HEK293 (cell line): ENCODE data around the gene FOXO3.

Experiments used
- CTCF ChIA-PET: fragments of 350-600 bp; formaldehyde crosslinking; extraction: SDS; loops from one replicate; lab custom pipeline; 2021; ENCODE audit warnings: antibody characterized with exemption; lab: Yijun Ruan, JAX
- POLR2A ChIA-PET: fragments of 300-600 bp; formaldehyde crosslinking; extraction: SDS; loops from one replicate; lab custom pipeline; 2020; ENCODE audit warnings: antibody characterized with exemption, inconsistent platforms; lab: Yijun Ruan, JAX
- H3K27ac ChIP-seq: fragments of 200-500 bp; sonication (Bioruptor generic); 2 replicates; pipeline ENCODE4 v1.5.1; 2014; ENCODE audit warnings: low read depth, low read length, control low read depth, inconsistent platforms; ENCODE audit errors: extremely low read depth
- H3K36me3 ChIP-seq, 2 experiments: fragments of 200-500 bp in 1 of 2; sonication (Bioruptor generic) in 1 of 2; 1 replicate in 1 of 2; 2 replicates in 1 of 2; pipeline ENCODE4 v1.5.1; 2014 to 2017; ENCODE audit warnings: inconsistent platforms in 2 of 2, low read length in 2 of 2; ENCODE audit not compliant: control insufficient read depth in 2 of 2, insufficient read depth in 1 of 2
- H3K4me1 ChIP-seq: fragments of 200-500 bp; sonication (Bioruptor generic); 2 replicates; pipeline ENCODE4 v1.5.1; 2014; ENCODE audit warnings: mild to moderate bottlenecking, low read length, inconsistent platforms; ENCODE audit not compliant: control insufficient read depth, insufficient read depth
- H3K4me3 ChIP-seq: 2 replicates; pipeline ENCODE4 v1.5.1; 2011; ENCODE audit warnings: low read depth, mild to moderate bottlenecking, control low read depth, low read length, moderate library complexity
- H3K9me3 ChIP-seq: fragments of 200-500 bp; sonication (Bioruptor generic); 2 replicates; pipeline ENCODE4 v1.5.1; 2014; ENCODE audit warnings: low read depth, low read length, inconsistent platforms; ENCODE audit not compliant: control insufficient read depth, insufficient read depth
- FEZF1 ChIP-seq: fragments of 450-650 bp; formaldehyde crosslinking; IDR thresholded peaks from 2 replicates; pipeline ENCODE4 v1.5.1; 2016; ENCODE audit warnings: missing biosample characterization, missing genetic modification characterization
- IKZF3 ChIP-seq: fragments of 450-650 bp; IDR thresholded peaks from 2 replicates; pipeline ENCODE4 v1.5.0; 2018; ENCODE audit warnings: missing biosample characterization, mild to moderate bottlenecking, missing genetic modification characterization, moderate library complexity
- KLF10 ChIP-seq: fragments of 450-650 bp; IDR thresholded peaks from 2 replicates; pipeline ENCODE4 v1.5.1; 2018; ENCODE audit warnings: missing biosample characterization, mild to moderate bottlenecking, missing genetic modification characterization
- KLF16 ChIP-seq: fragments of 450-650 bp; formaldehyde crosslinking; IDR thresholded peaks from 2 replicates; pipeline ENCODE4 v1.5.1; 2017; ENCODE audit warnings: missing biosample characterization, missing genetic modification characterization
- MZF1 ChIP-seq: fragments of 450-650 bp; formaldehyde crosslinking; IDR thresholded peaks from 2 replicates; pipeline ENCODE4 v1.5.1; 2017; ENCODE audit warnings: missing biosample characterization, missing genetic modification characterization, borderline replicate concordance
- OSR2 ChIP-seq: fragments of 450-650 bp; formaldehyde crosslinking; IDR thresholded peaks from 2 replicates; pipeline ENCODE4 v1.5.1; 2016; ENCODE audit warnings: missing biosample characterization, missing genetic modification characterization
- PATZ1 ChIP-seq: fragments of 450-650 bp; formaldehyde crosslinking; IDR thresholded peaks from 2 replicates; pipeline ENCODE4 v1.5.1; 2016; ENCODE audit warnings: missing biosample characterization, missing genetic modification characterization
- PRDM4 ChIP-seq: fragments of 450-650 bp; formaldehyde crosslinking; IDR thresholded peaks from 2 replicates; pipeline ENCODE4 v1.5.1; 2017; ENCODE audit warnings: missing biosample characterization, missing genetic modification characterization
- REPIN1 ChIP-seq: fragments of 450-650 bp; formaldehyde crosslinking; IDR thresholded peaks from 2 replicates; pipeline ENCODE4 v1.5.1; 2017; ENCODE audit warnings: missing biosample characterization, missing genetic modification characterization, low read depth
- SP2 ChIP-seq: fragments of 450-650 bp; formaldehyde crosslinking; IDR thresholded peaks from 2 replicates; pipeline ENCODE4 v1.5.1; 2016; ENCODE audit warnings: missing biosample characterization, missing genetic modification characterization
- ZBTB44 ChIP-seq: fragments of 450-650 bp; IDR thresholded peaks from 2 replicates; pipeline ENCODE4 v1.5.1; 2018; ENCODE audit warnings: missing biosample characterization, mild to moderate bottlenecking, missing genetic modification characterization
- ZNF311 ChIP-seq: fragments of 450-650 bp; formaldehyde crosslinking; IDR thresholded peaks from 2 replicates; pipeline ENCODE4 v1.5.1; 2017; ENCODE audit warnings: missing biosample characterization, missing genetic modification characterization, borderline replicate concordance
- ZNF324 ChIP-seq: fragments of 450-650 bp; formaldehyde crosslinking; IDR thresholded peaks from 2 replicates; pipeline ENCODE4 v1.5.1; 2016; ENCODE audit warnings: missing biosample characterization, missing genetic modification characterization
- ZNF398 ChIP-seq: fragments of 450-650 bp; formaldehyde crosslinking; IDR thresholded peaks from 2 replicates; pipeline ENCODE4 v1.5.1; 2017; ENCODE audit warnings: missing biosample characterization, missing genetic modification characterization
- ZNF433 ChIP-seq: fragments of 450-650 bp; formaldehyde crosslinking; IDR thresholded peaks from 2 replicates; pipeline ENCODE4 v1.5.1; 2016; ENCODE audit warnings: missing biosample characterization, missing genetic modification characterization, low read depth
- ZNF544 ChIP-seq: fragments of 450-650 bp; formaldehyde crosslinking; IDR thresholded peaks from 2 replicates; pipeline ENCODE4 v1.5.0; 2017; ENCODE audit warnings: missing biosample characterization, missing genetic modification characterization
- ZNF555 ChIP-seq: fragments of 450-650 bp; formaldehyde crosslinking; conservative IDR thresholded peaks from 2 replicates; pipeline ENCODE4 v1.5.1; 2017; ENCODE audit warnings: missing biosample characterization, mild to moderate bottlenecking, missing genetic modification characterization, inconsistent platforms
- ZNF596 ChIP-seq: fragments of 450-650 bp; IDR thresholded peaks from 2 replicates; pipeline ENCODE4 v1.5.0; 2018; ENCODE audit warnings: missing biosample characterization, mild to moderate bottlenecking, missing genetic modification characterization, moderate library complexity
- ZNF670 ChIP-seq: fragments of 450-650 bp; formaldehyde crosslinking; IDR thresholded peaks from 2 replicates; pipeline ENCODE4 v1.5.1; 2016; ENCODE audit warnings: missing biosample characterization, missing genetic modification characterization, low read depth
- ZSCAN23 ChIP-seq: fragments of 450-650 bp; formaldehyde crosslinking; IDR thresholded peaks from 2 replicates; pipeline ENCODE4 v1.5.1; 2016; ENCODE audit warnings: missing biosample characterization, missing genetic modification characterization
- TF ChIP-seq, protein P1 (sequence below): fragments of 450-650 bp; formaldehyde crosslinking; IDR thresholded peaks from 2 replicates; pipeline ENCODE4 v1.5.1; 2017; ENCODE audit warnings: missing biosample characterization, missing genetic modification characterization
- TF ChIP-seq, protein P2 (sequence below): fragments of 450-650 bp; formaldehyde crosslinking; IDR thresholded peaks from 2 replicates; pipeline ENCODE4 v1.5.1; 2016; ENCODE audit warnings: missing biosample characterization, missing genetic modification characterization

FOXO3 gene

DNA sequence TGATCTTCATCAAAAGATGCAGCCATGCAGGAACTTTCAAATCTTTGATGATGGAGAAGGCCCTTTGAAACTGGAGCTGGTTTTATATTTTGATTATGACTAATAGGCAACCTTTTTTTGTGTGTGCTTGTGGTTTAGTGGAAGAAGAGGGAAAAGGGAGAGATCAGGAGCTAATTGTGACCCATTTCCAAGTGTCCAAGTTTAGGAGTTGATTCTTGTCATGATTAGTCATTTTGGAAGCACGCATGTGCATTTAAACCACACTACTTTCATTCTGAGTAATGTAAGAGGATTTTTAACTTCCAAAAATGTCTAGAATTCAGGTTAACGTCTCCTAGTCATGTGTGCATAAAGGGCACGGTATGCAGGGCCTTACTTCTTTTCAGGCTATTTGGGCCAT, 3.5 kb downstream of the FOXO3 start (continued):
- TF ChIP-seq OSR2 (tag by site-specific recombination) (0 out of 2 replicates have a peak, but pooled peaks have one; percentile 35), IKZF3 (tag by site-specific recombination) (peak; percentile 52; the same call in 1 of the 2 replicates), ZNF398 (tag by site-specific recombination) (0 out of 2 replicates have a peak, but pooled peaks have one; percentile 15), ZSCAN23 (tag by site-specific recombination) (0 out of 2 replicates have a peak, but pooled peaks have one; percentile 38), KLF10 (tag by site-specific recombination) (peak; percentile 35; the same call in 1 of the 2 replicates)
- TF ChIP-seq, protein P1, sequence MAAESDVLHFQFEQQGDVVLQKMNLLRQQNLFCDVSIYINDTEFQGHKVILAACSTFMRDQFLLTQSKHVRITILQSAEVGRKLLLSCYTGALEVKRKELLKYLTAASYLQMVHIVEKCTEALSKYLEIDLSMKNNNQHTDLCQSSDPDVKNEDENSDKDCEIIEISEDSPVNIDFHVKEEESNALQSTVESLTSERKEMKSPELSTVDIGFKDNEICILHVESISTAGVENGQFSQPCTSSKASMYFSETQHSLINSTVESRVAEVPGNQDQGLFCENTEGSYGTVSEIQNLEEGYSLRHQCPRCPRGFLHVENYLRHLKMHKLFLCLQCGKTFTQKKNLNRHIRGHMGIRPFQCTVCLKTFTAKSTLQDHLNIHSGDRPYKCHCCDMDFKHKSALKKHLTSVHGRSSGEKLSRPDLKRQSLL, result peak; percentile 77

DNA sequence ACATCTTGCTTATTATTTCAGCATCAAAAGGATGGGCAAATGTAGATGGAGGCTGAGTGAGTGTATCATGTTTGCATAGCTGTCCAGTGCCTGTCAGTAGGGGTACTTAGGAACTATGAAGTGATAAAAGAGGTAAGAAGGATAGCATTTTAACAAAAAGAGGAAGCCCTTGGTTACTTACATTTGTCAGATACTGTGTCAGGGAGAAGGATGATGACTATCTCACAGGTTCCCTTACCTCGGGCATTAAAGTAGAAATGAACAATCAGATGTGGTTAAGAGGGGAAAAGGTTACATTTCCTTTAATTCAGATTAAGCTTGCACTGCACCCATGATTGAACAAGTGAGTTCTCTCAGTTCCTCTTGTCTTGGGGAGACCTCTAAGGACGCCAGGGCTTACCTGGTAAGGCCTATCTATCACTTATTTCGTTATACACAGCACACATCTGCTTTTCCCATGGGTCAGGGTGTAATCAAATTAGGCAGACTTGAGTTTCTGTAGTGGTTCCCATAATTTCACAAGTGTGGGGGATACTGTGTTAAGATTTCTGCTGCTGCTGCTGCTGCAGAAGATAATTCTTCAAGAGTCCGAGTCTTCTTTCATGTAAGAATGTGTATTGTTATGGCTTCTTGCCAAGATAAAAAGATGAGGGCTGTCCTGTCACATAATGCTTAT, 4.5 kb downstream of the FOXO3 start:
- ChIA-PET POLR2A (interaction anchor here (1.1 kb wide), 1 partner anchor 13 kb away, joined by 4 read pairs; no protein-coding TSS in a partner anchor), CTCF (no interaction called here)
- Histone ChIP-seq H3K4me3 (no peak overlapping the region), H3K4me1 (peaks cover 24% of the 10 kb centered on the region), H3K36me3 (peaks cover 10 to 39% of the 10 kb centered on the region in 2 experiments), H3K27ac (no peak overlapping the region), H3K9me3 (no peaks in the 10 kb centered on the region)
- TF ChIP-seq FEZF1 (tag by site-specific recombination), result peak; percentile 57
- no peak for TF ChIP-seq KLF16 (tag by site-specific recombination)

GRCh38 chr6:108565893-108566292, 5.2 kb downstream of the FOXO3 start:
- Histone ChIP-seq H3K36me3 (peaks cover 16 to 46% of the 10 kb centered on the region in 2 experiments), H3K27ac (no peak overlapping the region), H3K4me3 (no peak overlapping the region), H3K9me3 (no peaks in the 10 kb centered on the region), H3K4me1 (peaks cover 24% of the 10 kb centered on the region)
- ChIA-PET POLR2A (interaction anchor here (1.1 kb wide), 1 partner anchor 12 kb away, joined by 4 read pairs; no protein-coding TSS in a partner anchor), CTCF (no interaction called here)
- TF ChIP-seq MZF1 (tag by site-specific recombination) (no peak), ZNF324 (tag by site-specific recombination) (no peak), ZNF433 (no peak), ZNF555 (tag by site-specific recombination) (no peak), REPIN1 (tag by site-specific recombination) (no peak), PATZ1 (tag by site-specific recombination) (no peak), ZBTB44 (tag by site-specific recombination) (no peak), ZNF544 (tag by site-specific recombination) (no peak), PRDM4 (tag by site-specific recombination) (no peak), ZNF311 (tag by site-specific recombination) (no peak), ZNF596 (tag by site-specific recombination) (no peak), ZNF670 (no peak), SP2 (tag by site-specific recombination) (no peak)
- TF ChIP-seq, protein P2, sequence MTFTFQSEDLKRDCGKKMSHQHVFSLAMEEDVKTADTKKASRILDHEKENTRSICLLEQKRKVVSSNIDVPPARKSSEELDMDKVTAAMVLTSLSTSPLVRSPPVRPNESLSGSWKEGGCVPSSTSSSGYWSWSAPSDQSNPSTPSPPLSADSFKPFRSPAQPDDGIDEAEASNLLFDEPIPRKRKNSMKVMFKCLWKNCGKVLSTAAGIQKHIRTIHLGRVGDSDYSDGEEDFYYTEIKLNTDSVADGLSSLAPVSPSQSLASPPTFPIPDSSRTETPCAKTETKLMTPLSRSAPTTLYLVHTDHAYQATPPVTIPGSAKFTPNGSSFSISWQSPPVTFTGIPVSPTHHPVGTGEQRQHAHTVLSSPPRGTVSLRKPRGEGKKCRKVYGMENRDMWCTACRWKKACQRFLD (tag by site-specific recombination), result no peak
